Subcutaneous adipose tissue (tissue), 4 donors: Measurements from ENCODE around the gene SH3BP4. TPM values are rescaled to one million over a fixed set of nuclear protein-coding genes. Genes with fewer than 3 reads are reported as not detected.

ENCODE experiments used
- total RNA-seq, 4 donors: library from RNA; depleted of rRNA; stranded (reverse); fragments of >200 nt; gene quantifications; one replicate each; pipeline ENCODE4 v1.1.0, GENCODE V29; 2016
- TF ChIP-seq, protein P1 (sequence below): fragments of 450-650 bp; IDR thresholded peaks from one replicate; pipeline ENCODE4 v1.5.1; 2016; ENCODE audit warnings: low read depth, mild to moderate bottlenecking, control low read depth, antibody characterized with exemption, moderate library complexity

Gene SH3BP4
- total RNA-seq, 4 donors from 2014 or later: 12.4 to 35.6 (median 24.1) TPM

DNA sequence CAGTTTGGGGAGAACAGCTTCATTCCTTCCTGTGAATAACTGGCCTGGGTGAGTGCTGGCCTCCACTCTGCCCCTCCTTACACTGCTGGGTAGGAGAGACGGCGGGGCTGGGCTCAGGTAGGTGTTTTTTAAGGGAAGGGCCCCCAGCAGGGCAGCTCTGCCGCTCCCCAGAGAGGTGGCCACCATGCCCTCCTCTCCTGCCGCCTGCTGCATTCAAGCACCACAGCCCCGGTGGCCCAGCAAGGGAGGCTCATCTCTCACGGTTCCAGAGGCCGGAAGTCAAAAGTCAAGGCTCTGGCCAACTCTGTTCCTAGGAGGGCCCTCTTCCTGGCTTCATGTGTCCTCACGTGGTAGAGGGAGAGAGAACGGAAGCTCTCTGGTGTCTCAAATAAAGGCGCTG, 81.1 kb downstream of the SH3BP4 start:
- TF ChIP-seq, protein P1, sequence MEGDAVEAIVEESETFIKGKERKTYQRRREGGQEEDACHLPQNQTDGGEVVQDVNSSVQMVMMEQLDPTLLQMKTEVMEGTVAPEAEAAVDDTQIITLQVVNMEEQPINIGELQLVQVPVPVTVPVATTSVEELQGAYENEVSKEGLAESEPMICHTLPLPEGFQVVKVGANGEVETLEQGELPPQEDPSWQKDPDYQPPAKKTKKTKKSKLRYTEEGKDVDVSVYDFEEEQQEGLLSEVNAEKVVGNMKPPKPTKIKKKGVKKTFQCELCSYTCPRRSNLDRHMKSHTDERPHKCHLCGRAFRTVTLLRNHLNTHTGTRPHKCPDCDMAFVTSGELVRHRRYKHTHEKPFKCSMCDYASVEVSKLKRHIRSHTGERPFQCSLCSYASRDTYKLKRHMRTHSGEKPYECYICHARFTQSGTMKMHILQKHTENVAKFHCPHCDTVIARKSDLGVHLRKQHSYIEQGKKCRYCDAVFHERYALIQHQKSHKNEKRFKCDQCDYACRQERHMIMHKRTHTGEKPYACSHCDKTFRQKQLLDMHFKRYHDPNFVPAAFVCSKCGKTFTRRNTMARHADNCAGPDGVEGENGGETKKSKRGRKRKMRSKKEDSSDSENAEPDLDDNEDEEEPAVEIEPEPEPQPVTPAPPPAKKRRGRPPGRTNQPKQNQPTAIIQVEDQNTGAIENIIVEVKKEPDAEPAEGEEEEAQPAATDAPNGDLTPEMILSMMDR: no peak

GRCh38 chr2:235034265-235035118, 82.7 kb downstream of the SH3BP4 start:
- TF ChIP-seq, protein P1: no peak

GRCh38 chr2:235037604-235038166, 85.9 kb downstream of the SH3BP4 start:
- TF ChIP-seq, protein P1: no peak

- TF ChIP-seq, protein P1: no peak
Measured at GRCh38 chr2:235041221-235041917, 89.6 kb downstream of the SH3BP4 start.

GRCh38 chr2:235041918-235042575, 90.2 kb downstream of the SH3BP4 start:
- TF ChIP-seq, protein P1: no peak

DNA sequence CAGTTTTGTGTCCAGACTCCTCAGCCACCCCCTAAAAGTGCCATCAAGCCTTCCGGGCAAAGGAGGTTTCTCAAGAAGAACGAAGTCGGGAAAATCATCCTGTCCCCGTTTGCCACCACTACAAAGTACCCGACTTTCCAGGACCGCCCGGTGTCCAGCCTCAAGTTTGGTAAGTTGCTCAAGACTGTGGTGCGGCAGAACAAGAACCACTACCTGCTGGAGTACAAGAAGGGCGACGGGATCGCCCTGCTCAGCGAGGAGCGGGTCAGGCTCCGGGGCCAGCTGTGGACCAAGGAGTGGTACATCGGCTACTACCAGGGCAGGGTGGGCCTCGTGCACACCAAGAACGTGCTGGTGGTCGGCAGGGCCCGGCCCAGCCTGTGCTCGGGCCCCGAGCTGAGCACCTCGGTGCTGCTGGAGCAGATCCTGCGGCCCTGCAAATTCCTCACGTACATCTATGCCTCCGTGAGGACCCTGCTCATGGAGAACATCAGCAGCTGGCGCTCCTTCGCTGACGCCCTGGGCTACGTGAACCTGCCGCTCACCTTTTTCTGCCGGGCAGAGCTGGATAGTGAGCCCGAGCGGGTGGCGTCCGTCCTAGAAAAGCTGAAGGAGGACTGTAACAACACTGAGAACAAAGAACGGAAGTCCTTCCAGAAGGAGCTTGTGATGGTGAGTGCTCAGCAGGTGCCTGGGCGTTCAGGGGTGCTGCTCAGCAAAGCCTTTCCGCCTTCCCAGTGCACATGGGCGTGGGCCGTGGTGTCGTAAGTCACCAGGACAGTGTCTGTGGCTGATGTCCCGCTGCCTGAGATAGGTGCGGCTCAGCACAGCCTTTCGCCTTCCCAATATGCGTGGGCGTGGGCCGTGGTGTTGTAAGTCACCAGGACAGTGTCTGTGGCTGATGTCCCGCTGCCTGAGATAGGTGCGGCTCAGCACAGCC, 91.0 kb downstream of the SH3BP4 start:
- TF ChIP-seq, protein P1: no peak
